ENCODE measurements around the gene NFIA.

NFIA gene

GRCh38 chr1:61504852-61505390, 422.6 kb downstream of the NFIA start:
- no peak for FAIRE-seq
- DNase-seq (ENCODE audit: insufficient read length) = no peak
- no peak for TF ChIP-seq POLR2A (IDR thresholded peaks at IDR 0.05; ENCODE audit: low read depth, low read length)
- no peak for TF ChIP-seq TAF1 (IDR thresholded peaks at IDR 0.05; ENCODE audit: borderline replicate concordance, low read depth, low read length)
- no peak for TF ChIP-seq POLR2AphosphoS5 (IDR thresholded peaks at IDR 0.05; ENCODE audit: low read depth, low read length)

GRCh38 chr1:61506236-61506635, 423.9 kb downstream of the NFIA start:
- DNase-seq (ENCODE audit: insufficient read length) (no peak), FAIRE-seq (no peak)
- no peak for TF ChIP-seq POLR2AphosphoS5 (IDR thresholded peaks at IDR 0.05; ENCODE audit: low read depth, low read length)
- TF ChIP-seq POLR2A (IDR thresholded peaks at IDR 0.05; ENCODE audit: low read depth, low read length) = no peak
- TF ChIP-seq TAF1 (IDR thresholded peaks at IDR 0.05; ENCODE audit: borderline replicate concordance, low read depth, low read length) = no peak

- no peak for DNase-seq (ENCODE audit: insufficient read length)
- no peak for FAIRE-seq
- TF ChIP-seq TAF1 (IDR thresholded peaks at IDR 0.05; ENCODE audit: borderline replicate concordance, low read depth, low read length) (no peak), POLR2AphosphoS5 (IDR thresholded peaks at IDR 0.05; ENCODE audit: low read depth, low read length) (no peak), POLR2A (IDR thresholded peaks at IDR 0.05; ENCODE audit: low read depth, low read length) (no peak)
Measured at GRCh38 chr1:61506944-61507500, 424.7 kb downstream of the NFIA start.

Data from GM12892 (cell line).